DOHH2 (cell line): Measurements from ENCODE around the gene MEA1.

Experiments used
- H3F3A ChIP-seq: fragments of 200-600 bp; sonication (generic), shearing (Covaris generic); 2 replicates; pipeline ENCODE4 v1.6.0; 2016; ENCODE audit warnings: antibody characterized with exemption, mild to moderate bottlenecking; ENCODE audit not compliant: control insufficient read depth, insufficient read depth
- H3K27ac ChIP-seq: fragments of 200-600 bp; sonication (generic); 2 replicates; pipeline ENCODE4 v1.5.1; 2014; ENCODE audit warnings: low read depth, mild to moderate bottlenecking, low read length, moderate library complexity
- H3K27me3 ChIP-seq: fragments of 200-600 bp; sonication (generic); 2 replicates; pipeline ENCODE4 v1.6.1; 2014; ENCODE audit warnings: mild to moderate bottlenecking, low read length, mixed read lengths; ENCODE audit not compliant: control insufficient read depth
- H3K36me3 ChIP-seq: fragments of 200-600 bp; sonication (generic); 2 replicates; pipeline ENCODE4 v1.6.1; 2014; ENCODE audit warnings: mild to moderate bottlenecking, low read length, moderate library complexity, mixed read lengths; ENCODE audit not compliant: control insufficient read depth
- H3K4me1 ChIP-seq: fragments of 200-600 bp; sonication (generic); 2 replicates; pipeline ENCODE4 v1.6.1; 2014; ENCODE audit warnings: mild to moderate bottlenecking, low read length, mixed read lengths; ENCODE audit not compliant: control insufficient read depth
- H3K4me2 ChIP-seq: fragments of 200-600 bp; sonication (generic); 2 replicates; pipeline ENCODE4 v1.6.0; 2014; ENCODE audit warnings: mild to moderate bottlenecking, low read length, moderate library complexity
- H3K4me3 ChIP-seq: fragments of 200-600 bp; sonication (generic); 2 replicates; pipeline ENCODE4 v1.5.1; 2014; ENCODE audit warnings: mild to moderate bottlenecking, low read length, mixed read lengths
- H3K79me2 ChIP-seq: fragments of 200-600 bp; sonication (generic); 2 replicates; pipeline ENCODE4 v1.6.1; 2014; ENCODE audit warnings: mild to moderate bottlenecking, low read length, mixed read lengths; ENCODE audit not compliant: control insufficient read depth
- H3K9me2 ChIP-seq: fragments of 200-600 bp; sonication (generic); replicated peaks from 2 replicates; pipeline ENCODE4 v1.6.1; 2014; ENCODE audit warnings: mild to moderate bottlenecking, low read length, mixed read lengths; ENCODE audit not compliant: control insufficient read depth
- H3K9me3 ChIP-seq: fragments of 200-600 bp; sonication (generic); 2 replicates; pipeline ENCODE4 v1.6.1; 2014; ENCODE audit warnings: antibody characterized with exemption, low read length, mixed read lengths; ENCODE audit not compliant: control insufficient read depth, insufficient read depth
- H4K20me1 ChIP-seq: fragments of 200-600 bp; sonication (generic); 2 replicates; pipeline ENCODE4 v1.6.0; 2014; ENCODE audit warnings: low read depth, mild to moderate bottlenecking, antibody characterized with exemption, low read length, moderate library complexity; ENCODE audit not compliant: control insufficient read depth, insufficient read depth
- CTCF ChIP-seq: fragments of 200-600 bp; sonication (generic); IDR thresholded peaks from one replicate; pipeline ENCODE4 v1.5.1; 2014; ENCODE audit warnings: antibody characterized with exemption, mild to moderate bottlenecking, low read depth, low read length; ENCODE audit not compliant: poor library complexity, severe bottlenecking
- EZH2phosphoT487 ChIP-seq: fragments of 200-600 bp; sonication (generic); IDR thresholded peaks from 2 replicates; pipeline ENCODE4 v1.6.1; 2017; ENCODE audit warnings: borderline replicate concordance, mild to moderate bottlenecking, antibody characterized with exemption, low read length, moderate library complexity, mixed read lengths

Gene MEA1

GRCh38 chr6:43050981-43051380, 37.2 kb upstream of the MEA1 start:
- Histone ChIP-seq H3K4me1 (peaks cover 15% of the 10 kb centered on the region), H3K27me3 (no peaks in the 10 kb centered on the region), H3K9me3 (no peaks in the 10 kb centered on the region), H3K27ac (no peak overlapping the region), H3F3A (peaks cover 9% of the 10 kb centered on the region), H4K20me1 (no peaks in the 10 kb centered on the region), H3K79me2 (peaks cover 9% of the 10 kb centered on the region), H3K36me3 (peaks cover 14% of the 10 kb centered on the region), H3K9me2 (no peaks in the 10 kb centered on the region), H3K4me3 (no peak overlapping the region), H3K4me2 (no peak overlapping the region)
- TF ChIP-seq CTCF (no peak), EZH2phosphoT487 (no peak)

GRCh38 chr6:43047998-43048397, 34.3 kb upstream of the MEA1 start:
- Histone ChIP-seq H3F3A (no peaks in the 10 kb centered on the region), H3K4me2 (no peak overlapping the region), H4K20me1 (no peaks in the 10 kb centered on the region), H3K79me2 (peaks cover 5% of the 10 kb centered on the region), H3K4me3 (no peak overlapping the region), H3K36me3 (peaks cover 10% of the 10 kb centered on the region; the same call in 1 of the 2 replicates), H3K4me1 (peaks cover 6% of the 10 kb centered on the region), H3K27ac (no peak overlapping the region), H3K9me3 (no peaks in the 10 kb centered on the region), H3K9me2 (no peaks in the 10 kb centered on the region), H3K27me3 (no peaks in the 10 kb centered on the region)
- no peak for TF ChIP-seq CTCF

GRCh38 chr6:43045371-43045930, 31.7 kb upstream of the MEA1 start:
- no peak for TF ChIP-seq EZH2phosphoT487
- TF ChIP-seq CTCF: no peak
- peaks cover 13% of the 10 kb centered on the region; the same call in 1 of the 2 replicates for H3K36me3 ChIP-seq

More at GRCh38 chr6:43045371-43045930, 31.7 kb upstream of the MEA1 start:
- H3K4me2 ChIP-seq: no peak overlapping the region
- no peaks in the 10 kb centered on the region for H3K4me1 ChIP-seq
- H3K27ac ChIP-seq: no peak overlapping the region
- no peaks in the 10 kb centered on the region for H4K20me1 ChIP-seq
- H3K9me2 ChIP-seq: no peaks in the 10 kb centered on the region
- H3K27me3 ChIP-seq: no peaks in the 10 kb centered on the region
- H3K4me3 ChIP-seq: no peak overlapping the region
- H3K9me3 ChIP-seq: no peaks in the 10 kb centered on the region
- no peaks in the 10 kb centered on the region for H3F3A ChIP-seq
- no peaks in the 10 kb centered on the region for H3K79me2 ChIP-seq
